Measurements from ENCODE around the gene PDCD1.

PDCD1 gene

GRCh38 chr2:241857572-241858121, 1.0 kb downstream of the PDCD1 start:
- no peak for DNase-seq (ENCODE audit: low read depth)
- TF ChIP-seq, protein P1, sequence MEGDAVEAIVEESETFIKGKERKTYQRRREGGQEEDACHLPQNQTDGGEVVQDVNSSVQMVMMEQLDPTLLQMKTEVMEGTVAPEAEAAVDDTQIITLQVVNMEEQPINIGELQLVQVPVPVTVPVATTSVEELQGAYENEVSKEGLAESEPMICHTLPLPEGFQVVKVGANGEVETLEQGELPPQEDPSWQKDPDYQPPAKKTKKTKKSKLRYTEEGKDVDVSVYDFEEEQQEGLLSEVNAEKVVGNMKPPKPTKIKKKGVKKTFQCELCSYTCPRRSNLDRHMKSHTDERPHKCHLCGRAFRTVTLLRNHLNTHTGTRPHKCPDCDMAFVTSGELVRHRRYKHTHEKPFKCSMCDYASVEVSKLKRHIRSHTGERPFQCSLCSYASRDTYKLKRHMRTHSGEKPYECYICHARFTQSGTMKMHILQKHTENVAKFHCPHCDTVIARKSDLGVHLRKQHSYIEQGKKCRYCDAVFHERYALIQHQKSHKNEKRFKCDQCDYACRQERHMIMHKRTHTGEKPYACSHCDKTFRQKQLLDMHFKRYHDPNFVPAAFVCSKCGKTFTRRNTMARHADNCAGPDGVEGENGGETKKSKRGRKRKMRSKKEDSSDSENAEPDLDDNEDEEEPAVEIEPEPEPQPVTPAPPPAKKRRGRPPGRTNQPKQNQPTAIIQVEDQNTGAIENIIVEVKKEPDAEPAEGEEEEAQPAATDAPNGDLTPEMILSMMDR (IDR thresholded peaks at IDR 0.05; ENCODE audit: insufficient read depth, low read depth, low read length, missing control alignments), result no peak
- no peak overlapping the region for H3K4me3 ChIP-seq (ENCODE audit: low read length)

- no peak overlapping the region for H3K4me3 ChIP-seq (ENCODE audit: low read length)
- no peak for DNase-seq (ENCODE audit: low read depth)
- TF ChIP-seq, protein P1 (IDR thresholded peaks at IDR 0.05; ENCODE audit: insufficient read depth, low read depth, low read length, missing control alignments), result no peak
These were observed 1.6 kb downstream of the PDCD1 start for GRCh38 chr2:241857041-241857541.

- TF ChIP-seq, protein P1 (IDR thresholded peaks at IDR 0.05; ENCODE audit: insufficient read depth, low read depth, low read length, missing control alignments), result no peak
- no peak overlapping the region for H3K4me3 ChIP-seq (ENCODE audit: low read length)
These were observed 2.7 kb downstream of the PDCD1 start for GRCh38 chr2:241855888-241856422.

DNA sequence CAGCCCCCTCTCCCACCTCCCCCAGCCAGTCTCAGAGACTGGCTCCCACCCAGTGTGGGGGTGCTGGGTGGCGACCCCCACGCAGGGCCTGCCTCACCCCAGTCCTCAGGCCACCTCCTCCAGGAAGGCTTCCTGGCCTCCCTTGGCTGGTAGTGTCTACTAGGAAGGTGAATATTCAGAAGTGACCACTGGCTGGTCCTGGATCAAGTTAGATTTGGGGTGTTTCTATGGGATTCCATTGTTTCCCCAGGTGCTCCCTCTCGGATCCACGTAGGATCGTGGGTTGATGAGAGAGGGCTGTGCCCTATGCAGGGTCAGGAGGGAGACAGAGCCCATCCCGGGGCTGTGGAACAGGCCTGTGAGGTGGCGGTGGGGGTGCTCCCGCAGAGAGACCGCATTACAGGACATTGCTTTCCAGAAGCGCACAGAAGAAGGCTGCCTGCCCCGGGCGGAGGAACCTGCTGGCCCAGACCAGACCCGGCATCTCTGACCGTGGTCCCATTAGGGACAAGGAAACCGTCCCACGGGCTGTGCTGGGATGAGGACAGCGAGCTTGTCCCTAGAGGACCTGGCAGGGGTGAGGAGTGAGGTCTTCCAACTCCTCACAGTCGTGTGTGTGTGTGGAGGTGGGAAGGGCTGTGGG, 3.3 kb downstream of the PDCD1 start:
- DNase-seq (ENCODE audit: low read depth), result no peak
- TF ChIP-seq, protein P1 (IDR thresholded peaks at IDR 0.05; ENCODE audit: insufficient read depth, low read depth, low read length, missing control alignments), result no peak
- H3K4me3 ChIP-seq (ENCODE audit: low read length), result no peak overlapping the region

More at GRCh38 chr2:241855888-241856422, 2.7 kb downstream of the PDCD1 start:
- no peak for DNase-seq (ENCODE audit: low read depth)

- no peak for DNase-seq (ENCODE audit: low read depth)
- no peak overlapping the region for H3K4me3 ChIP-seq (ENCODE audit: low read length)
These were observed 4.1 kb downstream of the PDCD1 start for GRCh38 chr2:241854342-241855244.

GRCh38 chr2:241853651-241854341, 4.9 kb downstream of the PDCD1 start:
- DNase-seq (ENCODE audit: low read depth), result no peak
- H3K4me3 ChIP-seq (ENCODE audit: low read length), result no peak overlapping the region
- TF ChIP-seq, protein P1 (IDR thresholded peaks at IDR 0.05; ENCODE audit: insufficient read depth, low read depth, low read length, missing control alignments), result no peak

More at GRCh38 chr2:241854342-241855244, 4.1 kb downstream of the PDCD1 start:
- TF ChIP-seq, protein P1 (IDR thresholded peaks at IDR 0.05; ENCODE audit: insufficient read depth, low read depth, low read length, missing control alignments), result no peak

Data from epithelial cell of esophagus (primary cell).